RPMI8226 (cell line): ENCODE results near the gene FIGNL2.
"Not testable (repeated sequence)": the region's sequence is repeated elsewhere in the genome, so short reads cannot be mapped to it uniquely, and the experiment has no call there.

Experiments used
- DNase-seq: peaks from one replicate; pipeline ENCODE4 v3.0.0-alpha.2; 2015

Gene FIGNL2

DNA sequence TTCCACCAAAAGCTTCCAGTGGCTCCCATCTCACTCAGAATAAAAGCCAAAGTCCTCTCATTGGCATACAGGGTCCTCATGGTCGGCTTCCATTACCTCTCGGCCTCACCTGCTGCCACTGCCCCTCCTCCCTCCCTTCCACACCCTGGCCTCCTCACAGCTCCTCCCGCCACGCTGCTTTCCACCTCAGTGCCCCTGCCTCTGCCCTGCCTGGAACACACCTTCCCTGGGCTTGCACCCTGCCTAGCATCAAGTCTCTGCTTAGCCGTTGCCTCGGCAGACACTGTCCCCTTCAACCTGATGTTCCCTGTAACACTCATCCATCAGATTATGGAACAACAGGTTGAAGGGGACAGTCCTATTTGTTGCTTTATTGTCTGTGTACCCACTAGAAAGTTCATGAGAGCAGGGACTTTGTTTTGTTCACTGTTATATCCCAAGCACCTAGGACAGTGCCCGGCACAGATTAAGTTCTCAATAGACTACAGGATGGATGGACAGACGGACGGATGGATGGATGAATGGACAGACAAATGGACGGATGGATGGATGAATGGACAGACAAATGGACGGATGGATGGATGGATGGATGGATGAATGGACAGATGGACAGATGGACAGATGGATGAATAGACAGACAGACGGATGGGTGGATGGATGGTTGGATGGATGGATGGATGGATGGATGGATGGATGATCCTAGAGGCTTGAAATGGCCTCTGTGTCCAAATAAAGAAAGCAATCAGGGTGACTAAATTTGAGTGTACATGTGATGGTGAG lies 14.9 kb downstream of the FIGNL2 start:
- no peak for DNase-seq

DNA sequence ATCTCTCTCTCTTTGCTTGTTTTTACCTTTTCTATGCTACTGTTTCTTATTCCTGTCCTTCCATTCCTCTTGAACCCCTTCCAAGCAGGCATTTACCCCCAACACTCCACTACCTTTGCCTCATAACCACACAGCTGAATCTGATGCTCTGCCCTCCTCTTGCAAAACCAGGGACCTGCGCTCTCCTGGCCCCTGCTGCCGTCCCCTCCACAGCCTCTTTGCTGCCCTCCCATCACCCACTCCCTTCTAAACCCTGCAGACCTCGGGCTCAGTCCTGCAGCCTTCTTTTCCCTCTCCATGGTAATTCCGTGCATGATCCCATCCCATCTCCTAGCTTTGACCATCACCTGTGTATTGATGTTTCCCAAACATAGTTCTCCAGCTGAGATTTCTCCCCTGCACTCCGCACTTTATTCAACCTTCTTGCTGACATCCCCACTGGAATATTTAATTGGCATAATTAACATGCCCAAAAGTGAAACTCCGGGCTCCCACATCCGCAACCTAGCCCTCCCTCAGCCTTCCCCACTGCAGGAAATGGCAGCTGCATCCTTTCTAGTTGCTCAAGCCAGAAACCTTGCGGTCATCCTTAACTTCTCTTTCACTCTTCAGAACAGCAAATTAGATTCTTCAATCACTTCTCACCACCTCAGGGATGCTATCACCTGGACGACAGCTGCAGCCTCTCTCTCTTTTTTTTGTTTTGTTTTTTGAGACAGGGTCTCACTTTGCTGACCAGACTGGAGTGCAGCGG lies 16.0 kb downstream of the FIGNL2 start:
- DNase-seq = peak; percentile 58

DNA sequence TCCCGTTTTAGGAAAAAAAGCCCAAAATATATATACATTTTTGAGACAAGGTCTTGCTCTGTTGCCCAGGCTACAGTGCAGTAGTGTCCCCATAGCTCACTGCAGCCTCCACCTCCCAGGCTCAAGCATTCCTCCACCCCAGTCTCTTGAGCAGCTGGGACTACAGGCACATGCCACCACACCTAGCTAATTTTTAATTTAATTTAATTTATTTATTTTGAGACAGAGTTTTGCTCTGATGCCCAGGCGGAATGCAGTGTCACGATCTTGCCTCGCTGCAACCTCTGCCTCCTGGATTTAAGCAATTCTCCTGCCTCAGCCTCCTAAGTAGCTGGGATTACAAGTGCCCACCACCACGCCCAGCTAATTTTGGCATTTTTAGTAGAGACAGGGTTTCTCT lies 16.7 kb downstream of the FIGNL2 start:
- DNase-seq = not testable (repeated sequence)

DNA sequence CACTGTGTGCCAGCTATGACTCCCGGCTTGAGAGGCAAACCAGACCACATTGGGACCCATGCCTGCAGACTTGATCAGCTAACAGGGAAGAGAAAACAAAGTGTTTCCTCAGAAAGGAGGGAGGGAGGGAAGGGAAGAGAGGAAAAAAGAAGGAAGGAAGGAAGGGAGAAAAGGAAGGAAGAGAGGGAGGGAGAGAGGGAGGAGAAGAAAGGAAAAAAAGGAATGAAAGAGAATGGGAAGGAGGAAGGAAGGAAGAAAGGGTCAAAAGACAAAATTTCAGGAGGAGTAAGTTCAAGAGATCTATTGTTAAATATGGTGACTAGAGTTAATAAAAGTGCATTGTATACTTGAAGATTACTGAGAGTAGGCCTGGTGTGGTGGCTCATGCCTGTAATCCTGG lies 18.9 kb downstream of the FIGNL2 start:
- no peak for DNase-seq

DNA sequence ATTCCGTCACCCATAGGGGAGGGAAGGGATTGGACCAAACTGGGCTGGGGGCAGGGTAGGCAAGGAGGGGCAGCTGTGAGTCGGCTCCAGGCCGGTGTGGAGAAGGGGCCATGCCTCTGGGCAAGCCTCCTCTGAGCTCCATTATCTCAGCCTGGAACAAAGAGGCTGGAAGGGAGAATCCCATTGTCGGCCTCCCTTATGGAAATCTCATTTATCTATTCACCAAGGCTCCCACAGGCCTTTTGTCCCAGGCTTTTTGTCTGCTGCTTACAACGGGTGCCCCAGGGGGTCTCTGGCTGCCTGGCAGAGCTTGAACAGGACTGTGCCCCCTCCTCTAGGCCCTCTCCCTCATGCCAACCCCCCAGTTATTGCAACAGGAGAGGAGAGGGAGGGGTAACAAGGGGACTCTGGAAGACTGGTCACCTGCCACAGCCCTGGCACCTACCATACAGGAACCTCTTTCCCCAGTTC lies 19.5 kb downstream of the FIGNL2 start:
- DNase-seq = no peak

DNA sequence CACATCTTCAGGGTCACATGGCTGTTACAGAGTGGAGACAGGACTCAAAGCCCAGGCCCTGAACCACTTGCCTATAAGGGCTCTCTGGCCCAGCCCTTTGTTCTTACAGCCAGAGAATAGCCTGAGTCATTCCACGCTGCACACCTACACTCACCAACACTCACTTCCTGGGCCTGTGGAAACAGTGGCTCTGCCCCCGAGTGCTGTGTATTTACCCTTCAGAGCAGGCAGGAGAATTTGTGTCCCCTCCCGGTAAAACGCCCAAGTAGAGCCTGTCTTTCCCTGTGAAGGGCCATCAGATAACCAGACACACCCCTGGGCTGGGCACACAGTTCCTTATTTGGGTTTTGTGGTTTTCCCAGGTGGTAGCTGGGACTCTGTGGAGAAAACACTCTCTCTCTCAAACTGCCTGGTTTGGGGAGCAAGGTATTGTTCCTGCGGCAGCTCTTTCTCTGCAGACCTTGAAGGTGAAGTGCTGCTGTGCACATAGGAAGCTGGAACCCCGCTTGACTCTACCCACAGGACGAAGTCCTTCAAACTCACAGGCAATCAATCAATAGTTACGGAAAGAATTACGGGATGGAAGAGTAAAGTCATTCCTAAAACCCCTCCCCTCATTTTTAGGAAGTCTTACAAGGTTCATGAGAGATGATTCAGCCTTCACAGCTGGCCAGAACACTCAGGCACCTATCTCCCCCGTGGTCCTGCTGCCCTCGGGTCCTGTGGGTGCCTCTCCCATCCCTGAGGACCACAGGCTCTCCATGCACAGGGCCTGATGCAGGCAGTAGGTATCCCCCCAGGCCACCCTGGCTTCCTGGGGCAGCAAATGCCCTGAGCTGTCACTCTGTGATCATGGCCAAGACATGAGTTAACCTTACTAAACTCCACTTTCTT lies 20.3 kb downstream of the FIGNL2 start:
- peak; percentile 40 for DNase-seq

DNA sequence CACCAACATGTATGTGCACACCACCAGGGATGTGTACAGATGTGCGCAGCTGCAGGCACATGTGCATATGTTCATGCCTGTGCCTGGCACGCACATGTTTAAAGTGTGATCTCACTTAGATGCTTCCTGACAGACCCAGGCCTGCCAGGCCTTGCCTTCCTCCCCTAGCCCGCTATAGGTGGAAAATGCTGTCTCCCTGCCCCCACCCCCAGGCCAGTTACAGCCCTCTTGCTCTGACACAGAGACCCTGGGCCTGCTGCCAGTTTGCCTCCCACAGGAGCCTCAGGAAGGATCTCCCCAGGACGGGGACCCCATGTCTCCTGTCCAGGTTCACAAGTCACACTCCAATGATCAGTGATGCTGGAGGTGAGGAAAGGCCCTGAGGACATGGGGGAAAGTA lies 21.6 kb downstream of the FIGNL2 start:
- DNase-seq = no peak

DNA sequence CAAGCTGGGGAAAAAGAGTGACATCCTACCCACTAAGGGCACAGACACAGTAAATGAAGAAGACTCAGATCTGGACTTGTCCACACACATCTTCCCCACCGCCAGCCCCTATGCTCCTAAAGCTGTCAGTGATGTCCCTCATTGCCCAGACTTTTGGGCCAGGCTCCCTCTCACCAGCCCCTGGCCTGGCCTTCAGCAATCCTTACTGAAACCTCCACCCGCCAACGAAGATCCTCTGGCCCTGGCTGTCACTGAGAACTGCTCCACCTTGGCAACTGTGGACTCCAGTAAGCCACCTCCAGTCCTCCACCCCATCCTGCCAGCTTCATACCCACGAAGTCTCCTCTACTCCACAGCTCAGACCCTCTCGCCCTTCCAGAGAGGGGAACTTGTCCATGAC lies 23.3 kb downstream of the FIGNL2 start:
- no peak for DNase-seq

DNA sequence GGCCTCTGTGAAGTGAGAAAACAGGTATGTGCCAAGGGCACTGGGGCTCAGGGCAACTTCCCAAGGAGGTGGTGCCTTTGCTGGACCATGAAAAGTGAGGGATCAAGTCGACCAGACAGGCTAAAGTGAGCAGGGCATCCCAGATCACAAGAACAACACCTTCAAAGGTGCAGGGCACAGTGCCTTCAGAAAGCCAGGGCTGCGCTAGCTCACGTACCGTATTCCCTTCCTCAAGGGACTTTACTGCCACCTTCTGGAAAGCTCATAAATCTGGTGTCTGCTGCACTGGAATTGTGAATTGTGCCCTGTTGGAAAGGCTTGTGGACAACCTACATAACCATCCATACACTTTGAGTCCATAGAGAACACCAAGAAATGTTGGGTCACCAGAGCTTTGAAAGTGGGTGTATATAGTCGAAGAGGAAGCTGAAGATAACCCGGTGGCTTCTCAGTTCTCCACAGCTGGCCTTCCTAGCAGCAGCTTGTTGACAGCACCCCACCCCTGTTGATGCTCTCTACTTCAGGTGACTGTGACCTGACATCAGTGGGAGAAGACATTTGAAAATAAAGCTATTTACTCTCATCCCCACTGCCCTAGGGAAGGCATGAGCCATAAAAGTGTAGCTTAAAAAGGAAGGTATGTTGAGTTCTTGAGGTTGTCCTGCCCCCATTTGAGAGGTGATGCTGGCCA lies 24.5 kb downstream of the FIGNL2 start:
- peak; percentile 70 for DNase-seq

DNA sequence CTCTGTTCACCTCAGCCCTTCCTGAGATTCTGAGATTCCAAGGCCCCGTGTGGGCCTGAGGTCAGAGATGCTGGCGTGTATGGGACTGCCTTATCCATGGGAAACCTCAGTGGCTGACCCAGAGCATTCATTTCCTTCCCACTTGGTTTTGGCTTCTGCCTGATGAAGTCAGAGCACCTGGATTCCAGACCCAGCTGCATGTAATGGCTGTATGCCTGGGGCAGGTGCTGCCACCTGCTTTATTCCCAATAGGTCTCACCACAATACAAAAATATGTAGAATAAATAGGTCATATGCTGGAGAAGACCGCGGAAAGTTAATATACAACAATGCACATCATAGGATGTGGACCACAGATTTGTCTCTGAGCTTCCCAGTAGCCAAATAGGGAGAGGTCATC lies 25.6 kb downstream of the FIGNL2 start:
- no peak for DNase-seq

DNA sequence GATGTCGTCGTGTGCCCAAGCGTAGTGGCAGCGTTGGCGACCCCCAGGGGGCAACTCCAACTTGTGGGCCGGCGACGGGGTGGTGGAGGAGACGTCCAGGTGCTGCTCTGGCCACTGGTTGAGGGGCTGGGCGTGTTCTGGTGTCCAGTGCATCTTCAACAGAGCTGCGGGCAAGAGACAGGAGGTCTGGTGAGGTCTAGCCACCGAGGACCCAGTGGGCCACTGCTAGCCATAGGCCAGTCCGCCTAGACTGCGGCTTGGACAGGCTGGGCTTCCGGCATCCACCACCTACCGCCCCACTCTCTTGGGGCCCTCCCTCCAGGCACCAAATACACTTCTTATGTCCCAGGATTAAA lies 26.3 kb downstream of the FIGNL2 start:
- DNase-seq = no peak

DNA sequence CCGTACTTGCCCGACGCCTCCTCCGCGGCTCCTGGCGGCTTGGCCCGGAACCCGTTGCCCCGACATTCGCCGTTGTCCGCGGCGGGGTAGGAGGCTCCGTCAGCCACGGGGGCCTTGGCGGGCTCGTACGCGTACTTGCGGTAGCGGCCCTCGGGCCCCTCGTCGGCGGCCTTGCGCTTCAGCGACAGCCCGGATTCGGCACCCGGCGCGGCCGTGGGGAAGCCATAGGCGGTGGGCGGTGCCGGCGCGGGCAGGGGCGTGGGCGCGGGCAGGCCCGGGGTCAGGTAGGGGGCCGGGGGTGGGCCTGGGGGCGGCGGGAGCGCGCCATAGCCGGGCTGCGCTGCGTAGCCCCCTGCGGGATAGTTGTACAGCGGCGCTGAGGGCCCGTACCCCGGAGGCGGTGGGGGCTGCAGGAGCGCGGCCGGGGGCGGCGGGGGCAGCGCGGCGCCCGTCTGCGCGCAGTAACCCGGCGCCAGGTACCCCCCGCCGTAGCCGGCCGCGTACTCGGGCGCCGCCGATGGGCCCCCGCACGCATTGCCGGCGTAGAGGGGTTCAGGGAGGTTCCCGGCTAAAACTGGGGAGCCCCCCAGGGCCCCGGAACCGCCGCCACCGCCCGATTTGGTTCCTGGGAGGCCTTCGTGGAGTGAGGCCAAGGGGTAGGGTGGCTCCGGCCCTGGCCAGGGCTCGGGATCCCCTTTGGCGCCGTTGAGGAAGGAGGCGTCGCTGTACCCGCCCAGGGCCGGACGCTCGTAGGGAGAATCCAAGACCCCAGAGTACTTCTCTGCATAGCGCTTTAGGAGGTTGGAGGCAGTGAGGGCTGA lies 26.9 kb downstream of the FIGNL2 start:
- DNase-seq = no peak

DNA sequence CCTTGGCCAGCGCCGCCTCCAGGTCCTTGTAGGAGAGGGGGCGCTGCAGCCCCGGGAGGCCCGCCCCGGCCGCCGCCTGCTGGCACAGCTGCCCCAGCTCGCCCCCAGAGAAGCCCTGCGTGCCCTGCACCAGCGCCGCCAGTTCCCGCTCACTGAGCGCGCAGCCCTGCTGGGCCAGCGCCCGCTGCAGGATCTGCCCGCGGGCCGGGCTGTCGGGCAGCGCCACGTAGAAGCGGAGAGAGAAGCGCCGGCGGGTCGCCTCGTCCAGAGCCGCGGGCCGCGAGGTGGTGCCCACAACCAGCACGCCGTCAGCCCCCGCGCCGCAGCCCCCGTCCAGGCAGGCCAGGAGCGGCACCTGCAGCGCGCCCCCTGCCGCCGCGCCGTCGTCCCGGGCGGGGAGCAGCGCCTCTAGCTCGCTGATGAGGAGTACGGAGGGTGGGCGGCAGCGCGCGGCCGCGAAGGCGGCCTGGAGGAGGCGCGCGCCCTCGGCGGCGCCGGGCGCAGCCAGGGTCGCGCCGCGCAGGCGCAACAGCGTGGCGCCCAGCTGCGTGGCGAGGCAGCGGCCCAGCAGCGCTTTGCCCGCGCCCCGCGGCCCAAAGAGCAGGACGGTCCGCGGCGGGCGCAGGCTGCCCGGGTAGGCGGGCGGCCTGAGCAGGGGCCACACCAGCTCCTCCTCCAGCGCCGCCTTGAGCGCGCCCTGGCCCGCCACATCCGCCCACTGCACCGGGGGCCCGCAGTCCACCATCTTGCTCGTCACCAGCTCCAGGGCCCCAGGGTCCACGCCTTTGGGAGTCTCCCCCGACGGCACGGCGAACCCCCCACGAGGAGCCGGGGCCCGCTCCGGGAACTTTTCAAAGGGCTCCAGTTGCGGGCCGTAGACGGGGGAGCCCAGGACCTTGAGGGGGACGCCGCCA lies 27.7 kb downstream of the FIGNL2 start:
- DNase-seq = peak; percentile 49

DNA sequence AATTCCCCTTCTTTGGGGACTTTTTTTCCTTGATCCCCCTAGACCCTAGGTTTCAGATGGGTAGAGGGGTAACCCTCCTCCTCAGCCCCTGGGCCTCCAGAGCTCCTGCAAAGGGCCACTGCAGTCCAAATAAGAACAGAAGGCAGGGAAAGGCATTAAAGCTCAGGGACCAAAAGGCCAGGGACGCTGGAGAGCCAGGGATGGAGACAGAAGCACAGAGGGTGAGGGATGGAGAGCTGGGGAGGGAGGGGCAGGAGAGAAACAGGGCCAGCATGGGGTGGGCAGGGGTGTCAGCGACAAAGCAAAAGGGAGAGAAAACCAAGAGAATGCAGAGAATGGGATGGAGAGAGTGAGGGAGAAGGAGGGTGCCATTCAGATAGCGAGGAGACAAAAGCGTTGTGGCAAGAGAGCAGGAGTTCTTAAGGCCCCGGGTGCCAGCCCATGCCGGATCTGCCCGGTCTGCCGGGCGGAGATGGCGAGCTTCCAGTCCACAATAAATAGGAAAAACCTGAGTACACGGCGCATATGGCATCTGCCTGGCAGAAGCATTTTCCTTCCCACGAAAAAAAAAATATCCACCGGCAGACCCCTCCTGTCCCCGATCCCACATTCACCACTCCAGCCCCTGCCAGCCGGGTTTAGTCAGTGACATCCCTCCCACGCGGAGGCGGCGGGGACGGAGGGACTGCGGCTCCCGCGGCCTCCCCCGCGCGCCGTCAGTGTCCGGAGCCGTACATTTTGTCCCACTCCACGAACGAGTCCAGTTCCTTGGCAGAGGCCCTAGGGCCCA lies 28.6 kb downstream of the FIGNL2 start:
- no peak for DNase-seq

DNA sequence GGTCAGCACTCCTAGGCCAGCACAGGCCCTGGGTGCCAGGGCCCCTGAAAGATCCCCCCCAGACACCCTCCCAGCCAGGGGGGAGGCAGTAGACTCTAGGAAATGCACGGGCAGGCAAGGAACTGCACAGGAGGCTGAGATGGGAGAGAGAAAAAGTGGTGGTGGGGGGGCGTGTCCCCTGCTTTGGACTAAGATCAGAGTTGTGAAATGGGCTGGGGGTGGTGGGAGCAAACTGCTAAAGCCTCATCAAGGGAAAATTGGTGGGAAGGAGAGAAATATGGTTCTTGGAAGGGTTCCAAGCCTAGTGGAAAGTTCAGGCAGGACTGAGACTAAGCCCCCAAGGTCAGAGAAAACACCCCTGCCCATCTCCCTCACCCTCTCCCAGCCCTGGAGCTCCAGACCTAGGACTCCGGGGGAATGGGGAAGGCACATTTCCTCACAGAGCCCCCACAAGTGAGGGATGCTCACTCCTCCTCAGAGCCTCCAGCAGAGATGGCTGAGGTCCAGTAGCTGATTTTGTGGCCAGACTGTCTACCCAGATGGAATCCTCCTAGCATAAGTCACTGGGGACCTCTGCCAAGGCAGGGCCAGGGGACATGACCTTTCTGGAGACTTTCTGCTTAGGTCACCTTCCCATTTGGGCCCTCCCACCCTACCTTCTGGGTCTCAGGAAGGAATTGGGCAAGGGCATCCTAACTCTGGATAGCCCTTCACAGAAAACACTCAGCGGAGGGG lies 29.8 kb downstream of the FIGNL2 start:
- peak; percentile 14 for DNase-seq

DNA sequence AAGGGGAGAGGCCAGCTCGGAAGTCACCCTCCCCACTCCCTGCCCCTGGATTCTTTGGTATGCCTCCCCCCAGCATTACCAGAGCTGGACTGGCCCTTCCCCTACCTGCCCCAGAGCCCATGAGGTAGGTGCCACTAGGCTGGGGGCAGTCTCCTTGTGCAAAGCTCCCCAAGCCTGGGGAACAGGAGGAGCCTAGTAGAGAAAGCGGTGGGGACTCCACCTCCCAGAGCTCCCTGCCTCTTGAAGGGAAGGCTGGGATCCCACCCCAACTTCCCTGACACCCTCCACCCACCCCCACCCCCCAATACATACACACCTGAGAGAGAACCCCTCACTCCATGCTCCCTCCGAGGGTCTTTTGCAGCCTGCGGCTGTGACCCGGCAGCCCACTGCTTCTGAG lies 30.4 kb downstream of the FIGNL2 start:
- DNase-seq = no peak

DNA sequence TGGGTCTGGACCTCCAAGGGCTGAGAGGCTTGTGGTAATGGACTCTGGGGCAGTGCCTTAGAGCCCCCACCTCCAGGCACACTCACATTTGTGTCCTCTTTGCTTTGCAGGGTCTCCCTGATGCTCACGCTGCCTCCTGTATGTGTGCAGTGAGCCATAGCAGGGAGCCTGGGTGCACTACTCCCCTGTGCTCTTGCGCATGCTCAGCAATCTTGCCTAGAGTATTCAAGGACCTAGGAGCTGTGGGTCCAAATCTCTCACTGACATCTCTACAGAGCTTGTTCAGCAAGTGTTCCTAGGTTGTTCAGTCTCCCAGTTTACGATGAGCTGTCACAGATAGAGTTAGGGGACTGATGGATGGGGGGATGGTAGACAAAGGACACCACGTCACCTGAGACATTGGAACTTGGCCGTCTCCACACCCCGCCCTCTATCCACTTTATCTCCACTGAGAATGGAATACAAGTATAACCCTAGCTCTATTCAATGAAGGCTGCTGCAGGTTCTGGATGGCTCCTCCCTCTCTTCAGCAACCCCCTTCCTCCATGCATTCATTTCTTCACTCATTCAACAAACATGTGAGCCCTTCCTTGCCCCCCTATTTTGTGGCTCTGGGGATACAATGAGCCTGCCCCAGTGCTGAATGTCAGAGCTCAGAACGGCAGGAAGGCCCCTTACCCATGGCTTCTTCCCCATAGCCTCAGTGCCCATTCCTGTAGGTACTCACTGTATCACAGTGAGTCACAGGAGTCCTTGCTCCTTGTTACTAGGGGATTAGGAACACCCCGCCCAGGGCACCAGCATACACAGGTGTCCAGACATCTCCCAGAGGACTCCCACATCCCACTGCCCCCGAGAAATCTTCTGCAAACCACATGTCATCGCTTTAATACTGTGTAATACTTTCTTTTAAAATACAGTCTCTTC lies 31.2 kb downstream of the FIGNL2 start:
- DNase-seq = no peak

DNA sequence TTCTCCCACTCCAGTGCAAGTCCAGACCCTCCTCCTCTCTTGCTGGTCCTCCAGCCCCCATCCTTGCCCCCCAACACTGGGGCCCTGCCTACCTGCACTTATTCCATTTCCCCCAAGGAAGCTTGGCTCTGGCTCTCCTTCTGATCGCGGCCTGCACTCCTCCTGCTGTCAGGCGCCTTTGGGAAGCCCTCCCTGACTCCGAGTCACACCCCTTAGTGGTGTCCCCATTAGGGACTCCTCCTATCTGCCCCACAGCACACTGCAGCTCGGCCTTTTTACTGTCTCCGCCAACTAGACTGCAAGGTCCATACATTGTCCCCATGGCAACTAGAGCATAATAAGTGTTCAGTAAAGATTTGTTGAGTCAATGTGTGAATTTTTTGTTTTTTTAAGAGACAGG lies 32.9 kb downstream of the FIGNL2 start:
- no peak for DNase-seq
